GF-D8 (cell line): Measurements from ENCODE around the gene OCA2.

Source experiments
- DNase-seq: peaks from one replicate; lab custom pipeline; 2025; lab: John Stamatoyannopoulos, UW

The OCA2 gene

GRCh38 chr15:27939246-27939645, 159.9 kb downstream of the OCA2 start:
- no peak for DNase-seq

GRCh38 chr15:27937851-27938250, 161.3 kb downstream of the OCA2 start:
- DNase-seq: no peak

GRCh38 chr15:27936164-27936563, 163.0 kb downstream of the OCA2 start:
- DNase-seq: no peak

GRCh38 chr15:27935328-27935727, 163.8 kb downstream of the OCA2 start:
- DNase-seq: no peak

GRCh38 chr15:27934782-27935181, 164.3 kb downstream of the OCA2 start:
- DNase-seq: no peak

GRCh38 chr15:27933562-27933961, 165.6 kb downstream of the OCA2 start:
- DNase-seq: no peak

GRCh38 chr15:27932600-27932999, 166.5 kb downstream of the OCA2 start:
- no peak for DNase-seq

- no peak for DNase-seq
Observed at GRCh38 chr15:27928386-27928785, 170.7 kb downstream of the OCA2 start.

- DNase-seq: no peak
Observed at GRCh38 chr15:27912283-27912682, 186.8 kb downstream of the OCA2 start.

- DNase-seq: no peak
Observed at GRCh38 chr15:27906802-27907201, 192.3 kb downstream of the OCA2 start.

GRCh38 chr15:27903405-27903804, 195.7 kb downstream of the OCA2 start:
- no peak for DNase-seq

- DNase-seq: no peak
Observed at GRCh38 chr15:27902680-27903385, 196.3 kb downstream of the OCA2 start.

- no peak for DNase-seq
Observed at GRCh38 chr15:27899583-27900285, 199.4 kb downstream of the OCA2 start.

- no peak for DNase-seq
Observed at GRCh38 chr15:27897481-27897880, 201.6 kb downstream of the OCA2 start.

GRCh38 chr15:27894645-27895044, 204.5 kb downstream of the OCA2 start:
- no peak for DNase-seq

- no peak for DNase-seq
Observed at GRCh38 chr15:27889258-27889657, 209.9 kb downstream of the OCA2 start.

- no peak for DNase-seq
Observed at GRCh38 chr15:27885201-27885600, 213.9 kb downstream of the OCA2 start.

GRCh38 chr15:27884726-27885125, 214.4 kb downstream of the OCA2 start:
- no peak for DNase-seq

- no peak for DNase-seq
Observed at GRCh38 chr15:27878841-27879240, 220.3 kb downstream of the OCA2 start.

GRCh38 chr15:27873828-27874227, 225.3 kb downstream of the OCA2 start:
- no peak for DNase-seq

GRCh38 chr15:27873039-27873438, 226.1 kb downstream of the OCA2 start:
- DNase-seq: no peak

- DNase-seq: no peak
Observed at GRCh38 chr15:27872355-27872754, 226.8 kb downstream of the OCA2 start.

- DNase-seq: no peak
Observed at GRCh38 chr15:27871902-27872260, 227.2 kb downstream of the OCA2 start.
